Astrocyte of the cerebellum (primary cell): ENCODE measurements around the gene MAPRE3.

Experiments
- DNase-seq: peaks from one replicate; pipeline ENCODE4 v3.0.0-alpha.2; 2011; ENCODE audit warnings: low read depth
- H3K4me3 ChIP-seq: 2 replicates; pipeline ENCODE4 v1.5.1; 2011; ENCODE audit warnings: mild to moderate bottlenecking, low read depth, low read length, moderate library complexity
- CTCF ChIP-seq: IDR thresholded peaks from 2 replicates; pipeline ENCODE4 v1.5.1; 2012; ENCODE audit warnings: low read length, low read depth, moderate library complexity, mild to moderate bottlenecking; ENCODE audit errors: missing control alignments
- in situ Hi-C: cut with HindIII; loops from 2 replicates; pipeline ENCODE4 v1.10.0; 2017; ENCODE audit warnings: low sequenced_read_pairs

Gene MAPRE3

DNA sequence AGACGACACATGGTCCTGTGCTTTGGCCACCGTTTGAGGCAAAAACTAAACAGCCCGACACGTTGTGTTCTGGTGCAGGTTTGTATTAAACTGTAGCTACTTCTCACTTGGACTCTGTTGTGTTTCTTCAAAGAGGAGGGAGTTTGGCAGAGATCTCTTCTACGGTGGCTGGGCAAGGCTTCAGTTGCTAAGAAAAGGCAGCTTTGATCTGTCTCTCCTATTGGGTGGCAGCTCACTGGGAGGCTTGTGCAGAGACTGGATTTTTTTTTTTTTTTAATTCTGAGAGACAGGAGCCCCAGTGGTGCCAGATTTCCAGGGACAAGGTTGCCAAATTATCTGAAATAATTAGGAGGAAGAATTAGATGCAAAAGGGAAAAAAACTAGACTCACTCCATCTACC is 20.2 kb upstream of the MAPRE3 start:
- no peak overlapping the region for H3K4me3 ChIP-seq
- TF ChIP-seq CTCF = no peak
- in situ Hi-C loops = no loop called here

DNA sequence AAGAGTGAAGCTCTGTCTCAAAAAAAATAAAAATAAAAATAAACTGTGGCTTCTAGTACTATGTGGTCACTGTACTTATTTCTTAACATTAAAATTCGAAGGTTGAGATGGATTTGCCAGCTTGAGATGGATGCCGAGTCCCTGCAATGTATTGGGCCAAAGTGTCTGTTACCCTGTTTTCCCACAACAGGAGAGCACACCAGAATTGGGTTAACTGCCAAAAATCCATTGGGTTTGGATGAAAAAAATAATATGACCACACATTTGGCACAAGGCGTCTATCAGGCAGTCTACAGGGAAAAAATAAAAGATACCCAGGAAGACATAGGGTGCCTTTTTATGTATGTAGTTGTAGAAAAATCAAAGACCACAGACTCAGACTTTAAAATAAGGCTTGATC is 19.2 kb upstream of the MAPRE3 start:
- in situ Hi-C loops = no loop called here
- no peak for TF ChIP-seq CTCF
- no peak overlapping the region for H3K4me3 ChIP-seq
- DNase-seq = peak; percentile 23

More for the DNA sequence above, 20.2 kb upstream of the MAPRE3 start:
- no peak for DNase-seq

DNA sequence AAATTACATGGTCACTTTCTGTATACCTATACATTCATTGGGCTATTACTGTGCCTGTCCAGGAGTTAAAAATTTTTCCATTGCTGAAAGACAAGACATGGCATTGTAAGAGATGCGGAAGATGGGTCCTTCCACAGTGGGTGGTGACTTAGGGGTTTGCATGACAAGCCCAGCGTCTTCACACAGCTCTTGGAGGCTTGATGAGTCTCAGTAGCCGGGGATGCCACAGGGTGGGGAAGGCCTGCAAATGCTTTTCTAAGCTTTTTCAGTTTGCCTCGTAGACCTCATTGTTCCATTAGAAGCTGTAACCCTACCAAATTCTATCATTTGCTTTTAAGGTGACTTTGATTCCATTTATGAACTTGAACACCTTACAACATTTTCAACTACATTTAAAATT is 18.1 kb upstream of the MAPRE3 start:
- no peak for TF ChIP-seq CTCF
- no peak overlapping the region for H3K4me3 ChIP-seq
- in situ Hi-C loops = no loop called here
- DNase-seq = no peak

GRCh38 chr2:26954135-26954534 is 16.3 kb upstream of the MAPRE3 start:
- in situ Hi-C loops = no loop called here
- no peak overlapping the region for H3K4me3 ChIP-seq
- DNase-seq = no peak
- no peak for TF ChIP-seq CTCF

- no peak overlapping the region for H3K4me3 ChIP-seq
- no peak for DNase-seq
- no peak for TF ChIP-seq CTCF
- in situ Hi-C loops = no loop called here
These were observed 13.4 kb upstream of the MAPRE3 start for GRCh38 chr2:26957041-26957440.

DNA sequence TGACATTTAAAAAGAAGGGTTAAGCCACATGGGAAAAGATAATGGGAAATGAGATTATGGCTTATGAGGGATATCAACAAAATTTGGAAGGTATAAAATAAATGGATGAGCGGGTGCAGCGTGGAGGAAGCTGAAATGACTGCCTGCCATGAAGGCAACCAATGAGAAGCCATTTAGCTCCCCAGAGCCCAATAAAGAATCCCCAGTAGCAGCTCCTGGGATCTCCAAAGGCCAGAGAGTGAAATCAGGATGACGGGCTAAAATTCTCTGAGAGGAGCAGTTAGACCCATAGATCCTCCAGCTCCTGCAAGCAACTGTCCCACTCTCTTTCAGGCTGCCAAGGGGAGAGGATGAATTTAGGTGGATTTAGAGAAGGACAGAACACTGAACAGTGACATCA is 12.9 kb upstream of the MAPRE3 start:
- no peak for DNase-seq
- in situ Hi-C loops = no loop called here
- no peak overlapping the region for H3K4me3 ChIP-seq
- no peak for TF ChIP-seq CTCF

DNA sequence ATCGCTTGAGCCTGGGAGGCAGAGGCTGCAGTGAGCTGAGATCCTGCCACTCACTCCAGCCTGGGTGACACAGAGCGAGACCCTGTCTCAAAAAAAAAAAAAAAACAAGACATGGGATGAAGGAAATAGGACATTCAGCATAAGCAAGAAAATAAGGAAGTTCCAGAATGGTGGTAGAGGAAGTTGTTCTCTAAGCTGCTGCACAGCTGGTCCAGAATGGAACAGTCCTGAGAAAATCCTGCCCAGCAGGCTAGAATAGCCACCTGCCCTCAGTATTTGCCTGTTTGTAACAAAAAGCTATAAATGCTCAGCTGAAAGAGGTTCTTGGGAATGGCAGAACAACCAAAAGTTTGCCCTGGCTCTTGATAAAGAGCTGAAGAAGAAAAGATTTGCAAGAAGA is 11.1 kb upstream of the MAPRE3 start:
- in situ Hi-C loops = no loop called here
- no peak overlapping the region for H3K4me3 ChIP-seq
- no peak for DNase-seq
- no peak for TF ChIP-seq CTCF
